AG09319 (cell line): Measurements from ENCODE around the gene TCEAL7.
"Not testable (repeated sequence)": the region's sequence is repeated elsewhere in the genome, so short reads cannot be mapped to it uniquely, and the experiment has no call there.

Source experiments
- DNase-seq: peaks from one replicate; pipeline ENCODE4 v3.0.0-alpha.2; 2010; ENCODE audit warnings: low read depth; ENCODE audit errors: extremely low read depth
- TF ChIP-seq, protein P1 (sequence below): IDR thresholded peaks from 2 replicates; pipeline ENCODE4 v1.5.1; 2011; ENCODE audit warnings: low read depth, mild to moderate bottlenecking, inconsistent platforms, low read length, moderate library complexity

Gene TCEAL7, protein sequence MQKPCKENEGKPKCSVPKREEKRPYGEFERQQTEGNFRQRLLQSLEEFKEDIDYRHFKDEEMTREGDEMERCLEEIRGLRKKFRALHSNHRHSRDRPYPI

DNA sequence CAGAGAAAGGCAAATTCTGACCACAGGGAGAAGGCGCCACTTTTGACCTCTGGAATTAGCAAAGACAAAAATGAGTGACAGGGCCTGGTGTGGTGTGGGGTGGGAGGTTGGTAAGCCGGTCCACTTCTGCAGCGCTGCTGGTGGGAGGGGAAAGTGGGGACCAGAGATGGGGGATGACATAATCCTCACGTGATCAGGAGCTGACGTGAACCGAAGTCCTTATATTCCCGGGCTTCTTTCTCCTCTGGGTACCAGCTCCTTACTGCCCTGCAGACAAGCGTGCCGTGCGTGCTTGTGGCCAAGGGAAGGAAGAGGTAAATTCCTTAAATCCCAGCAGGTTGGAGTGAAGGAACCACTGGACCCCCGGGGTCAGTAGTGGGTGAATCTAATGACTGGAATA is at the start of gene TCEAL7:
TSS of gene TCEAL7 (plus strand) at position 249 of the 400 bp plus-strand sequence. CDS start 1,165 bp downstream, outside the sequence.
- TF ChIP-seq, protein P1, sequence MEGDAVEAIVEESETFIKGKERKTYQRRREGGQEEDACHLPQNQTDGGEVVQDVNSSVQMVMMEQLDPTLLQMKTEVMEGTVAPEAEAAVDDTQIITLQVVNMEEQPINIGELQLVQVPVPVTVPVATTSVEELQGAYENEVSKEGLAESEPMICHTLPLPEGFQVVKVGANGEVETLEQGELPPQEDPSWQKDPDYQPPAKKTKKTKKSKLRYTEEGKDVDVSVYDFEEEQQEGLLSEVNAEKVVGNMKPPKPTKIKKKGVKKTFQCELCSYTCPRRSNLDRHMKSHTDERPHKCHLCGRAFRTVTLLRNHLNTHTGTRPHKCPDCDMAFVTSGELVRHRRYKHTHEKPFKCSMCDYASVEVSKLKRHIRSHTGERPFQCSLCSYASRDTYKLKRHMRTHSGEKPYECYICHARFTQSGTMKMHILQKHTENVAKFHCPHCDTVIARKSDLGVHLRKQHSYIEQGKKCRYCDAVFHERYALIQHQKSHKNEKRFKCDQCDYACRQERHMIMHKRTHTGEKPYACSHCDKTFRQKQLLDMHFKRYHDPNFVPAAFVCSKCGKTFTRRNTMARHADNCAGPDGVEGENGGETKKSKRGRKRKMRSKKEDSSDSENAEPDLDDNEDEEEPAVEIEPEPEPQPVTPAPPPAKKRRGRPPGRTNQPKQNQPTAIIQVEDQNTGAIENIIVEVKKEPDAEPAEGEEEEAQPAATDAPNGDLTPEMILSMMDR = no peak
- DNase-seq = peak; percentile 4

DNA sequence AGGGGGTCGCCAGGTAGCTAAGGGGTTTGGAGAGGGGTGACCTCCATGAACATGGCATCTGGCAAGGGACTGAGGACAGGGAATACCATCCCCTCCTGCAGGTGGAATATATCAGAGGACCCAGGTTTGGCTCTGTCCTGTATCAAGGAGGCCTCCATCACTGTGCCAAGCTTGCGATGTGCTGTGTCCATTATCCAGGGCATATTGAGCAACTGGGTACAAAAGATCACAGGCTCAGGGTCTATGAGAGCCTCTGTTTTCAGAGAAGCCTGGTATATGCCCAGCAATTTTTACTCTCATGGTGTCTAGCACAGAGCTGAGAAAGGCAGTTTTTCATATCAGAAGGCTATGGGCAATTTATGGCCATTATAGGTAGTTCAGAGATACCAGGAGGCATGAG is 36.9 kb upstream of the TCEAL7 start:
- no peak for DNase-seq
- TF ChIP-seq, protein P1 = no peak

DNA sequence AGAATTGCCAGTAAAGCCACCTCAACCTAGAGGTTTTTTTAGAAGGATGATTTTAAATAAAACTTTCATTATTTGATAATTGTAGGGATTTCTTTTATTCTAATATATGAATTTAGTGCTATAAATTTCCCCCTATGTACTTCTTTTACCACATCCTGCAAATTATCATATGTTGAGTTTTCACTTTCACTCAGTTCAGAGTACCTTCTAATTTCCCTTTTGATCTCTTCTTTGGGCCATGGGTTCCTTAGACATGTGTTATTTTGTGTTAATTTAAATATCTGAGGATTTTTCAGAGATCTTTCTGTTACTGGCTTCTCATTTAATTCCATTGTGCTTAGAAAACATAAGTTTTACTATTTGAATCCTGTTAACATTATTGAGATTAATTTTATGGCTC is 25.3 kb upstream of the TCEAL7 start:
- TF ChIP-seq, protein P1 = no peak
- no peak for DNase-seq

DNA sequence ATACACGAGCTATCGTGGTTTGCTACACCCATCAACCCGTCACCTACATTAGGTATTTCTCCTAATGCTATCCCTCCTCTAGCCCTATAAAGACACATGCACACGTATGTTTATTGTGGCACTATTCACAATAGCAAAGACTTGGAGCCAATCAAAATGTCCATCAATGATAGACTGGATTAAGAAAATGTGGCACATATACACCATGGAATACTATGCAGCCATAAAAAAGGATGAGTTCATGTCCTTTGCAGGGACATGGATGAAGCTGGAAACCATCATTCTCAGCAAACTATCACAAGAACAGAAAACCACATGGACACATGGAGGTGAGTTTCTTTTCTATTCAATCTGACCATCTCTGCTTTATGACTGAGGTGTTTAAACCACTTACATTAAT is 24.4 kb upstream of the TCEAL7 start:
- not testable (repeated sequence) for DNase-seq

DNA sequence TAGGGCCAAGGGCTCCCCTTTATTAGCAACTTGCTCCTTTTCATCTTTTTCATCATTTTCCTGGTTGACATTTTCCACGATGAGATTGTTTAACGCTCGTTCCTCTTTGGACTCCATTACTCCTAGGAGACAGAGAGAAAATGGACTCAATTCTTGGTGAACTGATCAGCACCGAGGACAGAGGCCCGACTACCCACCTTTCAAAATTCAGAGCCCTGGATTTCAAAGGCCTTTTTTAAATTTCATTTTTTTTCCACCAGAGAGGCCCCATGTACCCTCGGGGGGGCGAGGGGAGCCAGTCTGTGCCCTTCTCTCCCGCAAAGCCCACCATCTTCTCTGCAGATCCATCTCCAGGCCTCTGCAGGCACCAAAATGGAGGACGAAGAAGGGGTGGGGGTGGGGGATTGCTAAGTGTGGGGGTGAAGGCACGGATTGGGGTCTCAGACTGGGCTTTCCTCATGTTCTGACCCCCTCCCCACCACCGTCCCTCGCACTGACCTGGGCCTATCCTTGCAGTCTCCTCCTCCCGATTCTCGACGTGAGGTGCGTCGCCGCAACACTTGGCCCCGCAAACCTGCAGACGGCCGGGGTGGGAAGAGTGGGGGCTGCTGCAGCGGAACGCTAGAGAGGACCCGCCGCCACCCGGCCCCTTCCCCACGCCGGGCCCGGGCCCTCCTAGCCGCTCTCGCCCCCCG is 20.0 kb upstream of the TCEAL7 start:
- no peak for DNase-seq
- TF ChIP-seq, protein P1 = no peak

DNA sequence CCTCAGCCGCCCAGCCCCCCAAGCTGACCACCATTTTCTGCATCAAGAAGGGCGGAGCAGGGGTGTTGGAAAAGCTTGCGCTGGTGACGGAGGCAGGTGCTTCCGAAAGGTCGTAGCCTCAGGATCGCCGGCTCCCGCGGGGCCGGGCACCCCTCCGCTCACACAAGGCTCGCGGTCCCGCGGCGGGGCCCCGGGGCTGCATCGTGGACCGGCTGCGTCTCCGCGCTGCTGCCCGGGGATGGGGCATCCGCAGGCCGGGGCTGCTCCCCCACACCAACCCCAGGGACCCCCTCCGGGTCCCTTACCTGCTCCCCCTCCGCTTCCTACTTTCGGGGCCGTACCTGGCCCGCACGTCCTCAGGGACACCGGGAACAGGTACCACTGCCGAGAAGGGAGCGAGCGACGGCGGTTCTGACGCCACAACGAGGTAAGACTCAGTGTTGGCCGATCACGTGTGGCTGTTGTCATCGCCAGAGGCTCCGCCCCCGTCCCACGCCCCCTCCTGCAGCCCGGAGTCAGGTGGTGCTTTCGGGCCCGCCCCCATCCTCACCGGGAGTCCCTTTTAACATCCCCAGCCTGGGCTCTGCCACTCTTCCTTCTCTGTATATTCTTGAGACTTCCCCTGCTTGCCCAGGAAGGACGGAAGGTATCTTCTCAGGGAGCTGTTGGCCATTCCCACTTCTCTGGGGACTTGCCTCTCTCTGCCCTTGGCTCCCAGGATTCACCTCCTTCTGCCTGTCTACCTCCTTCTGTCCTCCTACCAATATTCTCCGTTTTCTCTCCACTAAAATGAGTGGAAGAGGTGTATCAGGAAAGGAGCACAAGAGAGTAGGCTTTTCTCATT is 19.3 kb upstream of the TCEAL7 start, which contains the start of gene BEX2:
TSS of gene BEX2 (minus strand) at position 436 of the 844 bp plus-strand sequence. CDS start 1,014 bp downstream, outside the sequence.
- TF ChIP-seq, protein P1 = no peak
- no peak for DNase-seq

DNA sequence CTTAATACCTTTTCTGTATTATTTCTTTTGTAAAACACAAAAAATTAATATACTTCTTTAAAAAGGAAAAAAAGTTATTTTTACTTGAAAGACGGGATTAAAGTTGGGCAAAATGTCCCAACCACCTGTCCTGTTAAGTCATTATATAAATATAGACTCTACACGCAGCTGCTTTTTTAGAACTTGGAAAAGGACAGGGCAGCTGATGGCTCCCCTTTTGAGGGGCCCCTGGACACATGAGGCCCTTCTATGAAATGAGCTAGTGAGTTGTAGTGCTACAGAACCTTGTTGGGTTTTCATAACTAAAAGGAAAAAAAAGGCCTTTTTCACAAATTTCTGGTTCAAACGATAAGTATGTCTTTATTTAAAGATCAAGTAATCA is 18.6 kb upstream of the TCEAL7 start:
- TF ChIP-seq, protein P1 = no peak
- DNase-seq = no peak
